D721Med (cell line): ENCODE results near the gene TRMU.

Experiments
- DNase-seq: peaks from one replicate; pipeline ENCODE4 v3.0.0; 2011; ENCODE audit warnings: low spot score; ENCODE audit not compliant: insufficient read length
- FAIRE-seq: peaks from 2 replicates; lab custom pipeline; 2011; peaks lifted over from hg19 to GRCh38; lab: Jason Lieb, UNC
- CTCF ChIP-seq: IDR thresholded peaks from 2 replicates; pipeline ENCODE4 v1.5.1; 2012; ENCODE audit warnings: mild to moderate bottlenecking, control low read depth; ENCODE audit not compliant: insufficient read depth; ENCODE audit errors: missing control alignments

The TRMU gene

GRCh38 chr22:46361826-46362202 is 26.3 kb downstream of the TRMU start:
- TF ChIP-seq CTCF: no peak
- FAIRE-seq (no peak), DNase-seq (no peak)

- FAIRE-seq (no peak), DNase-seq (no peak)
- no peak for TF ChIP-seq CTCF
Measured at GRCh38 chr22:46362203-46362933, 26.9 kb downstream of the TRMU start.

- no peak for FAIRE-seq
- DNase-seq: no peak
- TF ChIP-seq CTCF: no peak
Measured at GRCh38 chr22:46362934-46363515, 27.5 kb downstream of the TRMU start.

- DNase-seq (no peak), FAIRE-seq (no peak)
- no peak for TF ChIP-seq CTCF
Measured at GRCh38 chr22:46363611-46364321, 28.3 kb downstream of the TRMU start.

- no peak for FAIRE-seq
- TF ChIP-seq CTCF: no peak
Measured at GRCh38 chr22:46364341-46365165, 29.0 kb downstream of the TRMU start.

GRCh38 chr22:46365166-46365624 is 29.7 kb downstream of the TRMU start:
- TF ChIP-seq CTCF: no peak
- DNase-seq: no peak
- no peak for FAIRE-seq

More at GRCh38 chr22:46364341-46365165, 29.0 kb downstream of the TRMU start:
- no peak for DNase-seq
